Measurements from ENCODE around the gene PPP1R3D.
"Not testable (repeated sequence)": the region's sequence is repeated elsewhere in the genome, so short reads cannot be mapped to it uniquely, and the experiment has no call there.

Gene PPP1R3D

GRCh38 chr20:59890035-59890434 is 50.1 kb downstream of the PPP1R3D start:
- ATAC-seq (replicated peaks; ENCODE audit: extremely low read depth, poor library complexity, severe bottlenecking); H3K9me3 Mint-ChIP-seq; H3K36me3 Mint-ChIP-seq (ENCODE audit: insufficient read depth); DNase-seq (ENCODE audit: low spot score in 2 of 2); H3K4me1 Mint-ChIP-seq; H3K27me3 Mint-ChIP-seq; H3K4me3 Mint-ChIP-seq: not testable (repeated sequence)
- peak overlapping the region; percentile 76 for H3K27ac Mint-ChIP-seq (ENCODE audit: low read depth)

GRCh38 chr20:59888050-59888449 is 52.1 kb downstream of the PPP1R3D start:
- Mint-ChIP-seq H3K27ac (ENCODE audit: low read depth) (no peak overlapping the region), H3K4me3 (no peak overlapping the region), H3K27me3 (no peaks in the 10 kb centered on the region), H3K9me3 (no peaks in the 10 kb centered on the region), H3K36me3 (ENCODE audit: insufficient read depth) (no peaks in the 10 kb centered on the region), H3K4me1 (no peaks in the 10 kb centered on the region)
- DNase-seq (ENCODE audit: low spot score in 2 of 2) = no peak
- no peak for ATAC-seq (replicated peaks; ENCODE audit: extremely low read depth, poor library complexity, severe bottlenecking)

All from central memory CD8-positive, alpha-beta T cell (primary cell).